RPMI8226 (cell line): ENCODE measurements around the gene SERINC1.

Experiments used
- DNase-seq: peaks from one replicate; pipeline ENCODE4 v3.0.0-alpha.2; 2015

Gene SERINC1

DNA sequence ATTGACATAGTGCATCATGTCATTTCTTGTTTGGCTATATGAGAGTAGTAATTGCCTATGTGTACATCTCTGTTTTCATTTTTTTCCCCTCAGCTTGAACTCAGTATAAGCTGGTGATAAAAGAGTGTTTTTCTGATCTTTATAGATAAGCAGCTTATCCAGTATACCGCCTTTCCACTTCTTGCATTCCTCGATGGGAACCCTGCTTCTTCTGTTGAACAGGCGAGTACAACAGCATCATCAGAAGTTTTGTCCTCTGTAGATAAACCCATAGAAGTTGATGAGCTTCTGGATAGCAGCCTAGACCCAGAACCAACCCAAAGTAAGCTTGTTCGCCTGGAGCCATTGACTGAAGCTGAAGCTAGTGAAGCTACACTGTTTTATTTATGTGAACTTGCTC is 39.8 kb downstream of the SERINC1 start:
- no peak for DNase-seq

DNA sequence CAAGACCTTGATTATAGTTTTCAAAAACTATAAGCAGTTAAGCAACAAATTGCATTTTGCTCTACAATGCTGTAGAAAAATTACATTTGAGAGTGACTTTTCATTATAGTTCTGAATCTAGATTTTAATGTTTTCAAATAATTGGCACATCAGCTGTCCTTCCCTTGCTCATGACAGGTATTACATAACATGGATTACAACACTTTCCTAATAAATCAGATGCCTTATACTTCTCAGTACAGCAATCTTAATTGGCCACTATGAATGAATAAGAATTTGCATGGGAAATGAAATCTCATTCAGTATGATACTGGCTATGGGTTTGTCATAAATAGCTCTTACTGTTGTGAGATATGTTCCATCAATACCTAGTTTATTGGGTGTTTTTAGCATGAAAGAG is 42.3 kb downstream of the SERINC1 start:
- DNase-seq, result no peak

DNA sequence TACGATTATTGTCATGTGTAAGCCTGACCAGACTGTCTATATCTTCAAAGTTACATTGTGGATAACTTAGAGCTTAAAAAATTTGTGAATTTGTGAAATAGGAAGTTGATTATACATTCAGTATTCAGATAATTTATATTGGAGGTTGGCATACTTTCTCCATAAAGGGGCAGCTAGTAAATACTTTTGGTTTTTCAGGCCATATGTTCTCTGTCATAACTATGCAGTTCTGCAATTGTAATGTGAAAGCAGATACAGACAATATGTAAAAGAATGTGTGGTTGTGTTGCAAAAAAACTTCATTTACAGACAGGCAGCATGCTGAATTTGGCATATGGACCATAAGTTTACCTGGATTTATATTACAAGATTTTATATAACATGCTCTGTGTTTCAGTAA is 42.8 kb downstream of the SERINC1 start:
- no peak for DNase-seq

DNA sequence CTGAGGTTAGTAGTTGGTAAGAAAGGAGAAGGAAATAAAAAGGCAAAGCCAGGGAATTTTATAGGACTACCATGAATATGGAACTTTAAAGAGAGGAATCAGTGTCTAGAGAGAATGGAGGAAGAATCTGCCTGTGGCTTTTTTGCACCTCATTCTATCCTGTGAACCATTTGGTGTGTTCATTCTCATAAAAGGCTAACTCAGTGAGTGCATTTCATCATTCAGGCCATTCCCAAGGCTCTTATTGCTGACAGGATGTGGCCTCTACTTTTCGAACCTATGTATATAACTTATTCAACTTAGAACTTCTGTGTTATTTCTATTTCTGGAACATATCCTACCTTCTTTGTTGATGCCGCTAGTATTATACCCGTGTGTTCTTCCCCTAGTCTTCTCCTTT is 45.0 kb downstream of the SERINC1 start:
- DNase-seq, result no peak

DNA sequence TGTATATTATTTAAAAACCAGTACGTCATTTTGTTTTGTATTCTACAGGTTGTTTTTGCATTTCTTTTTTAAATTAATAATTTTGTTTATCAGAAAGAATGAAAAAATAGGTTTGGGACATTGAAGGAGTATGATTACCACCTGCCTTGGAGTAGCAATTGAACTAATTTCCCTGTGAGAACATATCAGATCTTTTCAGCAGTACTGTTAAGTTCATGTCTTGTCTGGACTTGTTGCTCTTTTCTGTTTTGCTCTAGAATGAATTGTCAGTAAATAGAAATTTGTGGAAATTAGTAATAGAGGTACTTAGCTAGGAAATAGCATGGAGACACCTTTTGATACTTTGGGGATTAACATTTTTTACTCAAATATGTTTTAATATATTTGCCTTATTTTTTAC is 47.9 kb downstream of the SERINC1 start:
- no peak for DNase-seq

DNA sequence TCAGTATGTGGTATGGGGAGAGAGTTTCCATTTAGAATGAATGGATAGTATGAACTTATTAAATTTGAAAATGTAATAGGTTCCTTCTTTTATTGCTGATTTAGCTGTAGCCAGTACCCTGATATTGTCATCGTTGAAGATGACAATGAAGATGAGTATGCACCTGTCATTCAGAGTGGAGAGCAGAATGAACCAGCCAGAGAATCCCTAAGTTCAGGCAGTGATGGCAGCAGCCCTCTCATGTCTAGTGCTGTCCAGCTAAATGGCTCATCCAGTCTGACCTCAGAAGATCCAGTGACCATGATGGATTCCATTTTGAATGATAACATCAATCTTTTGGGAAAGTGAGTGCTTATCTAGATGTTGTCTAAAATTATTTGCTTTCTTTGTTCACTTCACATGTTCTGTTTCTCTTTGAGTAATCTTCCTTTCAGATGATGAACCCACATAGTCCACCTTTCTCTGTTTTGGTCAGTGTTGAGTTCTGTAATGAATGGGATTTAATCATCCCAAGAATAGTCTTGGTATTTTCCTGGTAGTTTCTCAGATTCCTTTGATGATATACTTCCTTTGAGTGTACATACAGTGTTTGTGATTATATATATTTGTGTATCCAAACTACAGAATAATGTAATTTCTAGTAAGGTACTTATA is 48.9 kb downstream of the SERINC1 start:
- no peak for DNase-seq

DNA sequence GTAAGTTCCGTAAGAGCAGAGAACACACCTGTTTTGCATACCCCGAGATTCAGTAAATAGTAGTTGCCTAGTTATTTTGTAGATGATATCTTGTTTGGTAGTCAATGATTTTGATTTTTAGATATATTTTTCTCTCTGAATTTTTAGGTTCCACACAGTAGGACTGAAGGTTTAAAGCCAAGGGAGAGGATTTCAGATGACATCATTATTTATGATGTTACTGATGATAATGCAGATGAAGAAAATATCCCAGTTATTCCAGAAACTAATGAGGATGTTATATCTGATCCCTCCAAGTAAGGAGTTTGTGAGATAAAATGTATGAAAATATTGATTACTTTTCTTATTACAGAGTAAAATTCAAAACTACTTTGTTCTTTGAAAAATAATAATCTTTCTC is 49.6 kb downstream of the SERINC1 start:
- DNase-seq, result no peak

DNA sequence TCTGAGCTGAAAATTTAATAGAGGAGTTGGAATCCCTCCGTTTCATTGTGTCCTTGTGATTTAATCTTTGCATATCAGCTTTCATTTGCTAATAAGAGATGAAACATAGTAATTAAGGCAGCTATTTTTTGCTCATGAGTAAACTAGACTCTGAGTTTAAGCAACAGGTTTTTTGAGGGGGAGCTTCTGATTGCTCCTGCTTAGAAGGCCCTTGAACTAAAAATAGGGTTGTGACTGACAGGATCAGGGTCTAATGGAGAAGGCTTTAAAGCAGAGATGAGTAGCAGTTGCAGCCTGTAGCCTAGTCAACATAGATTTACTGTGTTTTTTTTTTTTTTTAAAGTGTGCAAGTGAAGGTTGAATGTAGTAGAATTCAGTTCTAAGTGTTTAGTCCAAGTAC is 54.8 kb downstream of the SERINC1 start:
- no peak for DNase-seq

DNA sequence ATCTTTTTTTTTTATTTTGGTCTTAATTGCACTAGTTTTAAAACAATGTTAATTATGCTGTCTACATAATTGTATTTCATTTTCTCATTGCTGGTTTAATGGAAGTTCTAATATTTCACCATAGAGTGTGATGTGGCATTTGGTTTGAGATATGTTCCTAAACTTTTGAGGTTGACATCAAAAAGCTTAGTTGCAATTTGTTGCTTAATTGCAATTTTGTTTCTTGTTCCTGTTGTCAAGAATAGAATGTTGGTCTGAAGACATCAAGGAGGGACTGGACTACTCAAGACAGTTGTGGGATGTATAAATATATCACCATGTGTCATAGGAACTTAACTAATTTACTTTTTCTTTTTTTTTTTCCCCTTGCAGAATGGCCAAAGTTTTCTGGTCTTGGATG is 59.6 kb downstream of the SERINC1 start:
- no peak for DNase-seq

DNA sequence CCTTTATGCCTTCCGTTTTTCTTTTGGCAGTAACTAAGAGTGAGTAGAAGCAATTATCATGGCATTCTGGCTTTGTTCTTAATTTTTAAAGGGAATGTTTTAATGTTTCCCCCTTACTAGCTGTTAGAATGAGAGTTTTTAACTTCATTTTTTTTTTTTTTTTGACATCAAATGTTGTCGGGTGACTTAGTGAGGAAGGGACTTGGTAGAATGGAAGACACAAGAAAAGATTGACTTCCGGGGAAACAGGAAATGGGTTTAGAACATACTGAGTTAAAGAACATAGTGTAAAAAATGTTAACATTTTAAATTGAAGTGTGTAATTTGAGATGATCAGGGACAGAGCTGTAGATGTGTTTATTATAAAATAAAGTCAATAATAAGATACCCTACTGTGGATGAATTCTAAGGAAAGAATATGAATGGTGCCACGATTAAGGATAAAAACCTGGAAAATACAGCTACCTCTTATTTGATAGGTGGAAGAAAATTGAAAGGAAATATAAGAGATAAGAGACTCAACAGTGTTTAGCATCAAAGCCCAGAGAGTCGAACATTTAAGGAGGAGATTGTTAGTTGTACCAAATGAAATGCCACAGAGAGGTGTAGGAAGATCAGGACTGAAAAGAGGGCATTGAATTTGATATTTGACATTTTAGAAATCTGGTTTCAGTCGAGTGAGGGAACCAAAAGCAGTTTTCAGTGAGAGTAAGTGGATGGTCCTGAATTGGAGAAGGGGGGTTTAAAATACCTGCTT is 62.7 kb downstream of the SERINC1 start:
- no peak for DNase-seq

DNA sequence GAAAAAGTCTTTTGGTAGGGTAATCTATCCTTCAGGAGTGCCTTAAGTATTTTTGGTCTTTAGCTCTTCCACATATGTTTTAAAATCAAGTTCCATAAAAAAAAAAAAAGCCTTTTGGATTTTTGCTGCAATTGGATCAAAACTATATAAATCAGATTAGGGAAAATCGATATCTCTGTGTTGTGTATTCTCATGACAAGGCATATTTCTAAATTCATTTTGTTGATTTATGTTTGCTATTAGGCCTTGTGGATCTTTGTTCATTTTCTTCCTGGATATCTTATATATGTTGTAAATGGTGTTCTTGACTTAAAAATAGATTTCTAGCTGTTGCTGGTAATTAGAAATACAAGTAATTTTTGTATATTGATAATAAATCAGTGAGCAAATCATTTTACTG is 63.4 kb downstream of the SERINC1 start:
- DNase-seq, result no peak

DNA sequence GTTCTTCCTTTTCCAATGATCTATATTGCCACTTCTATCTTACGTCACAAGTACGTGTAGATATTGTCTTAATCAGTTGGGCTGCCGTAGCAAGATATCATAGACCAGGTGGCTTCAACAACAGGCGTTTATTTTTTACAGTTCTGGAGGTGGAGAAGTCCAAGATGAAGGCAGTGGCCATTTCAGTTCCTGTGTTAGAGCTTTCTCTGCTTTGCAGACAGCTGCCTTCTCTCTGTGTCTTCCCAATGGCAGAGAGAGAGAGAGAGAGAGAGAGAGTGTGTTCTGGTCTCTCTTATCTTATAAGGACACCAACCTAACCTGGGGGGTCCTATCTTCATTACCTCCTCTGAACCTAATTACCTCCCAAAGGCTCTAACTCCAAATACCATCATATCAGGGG is 63.9 kb downstream of the SERINC1 start:
- DNase-seq, result no peak

DNA sequence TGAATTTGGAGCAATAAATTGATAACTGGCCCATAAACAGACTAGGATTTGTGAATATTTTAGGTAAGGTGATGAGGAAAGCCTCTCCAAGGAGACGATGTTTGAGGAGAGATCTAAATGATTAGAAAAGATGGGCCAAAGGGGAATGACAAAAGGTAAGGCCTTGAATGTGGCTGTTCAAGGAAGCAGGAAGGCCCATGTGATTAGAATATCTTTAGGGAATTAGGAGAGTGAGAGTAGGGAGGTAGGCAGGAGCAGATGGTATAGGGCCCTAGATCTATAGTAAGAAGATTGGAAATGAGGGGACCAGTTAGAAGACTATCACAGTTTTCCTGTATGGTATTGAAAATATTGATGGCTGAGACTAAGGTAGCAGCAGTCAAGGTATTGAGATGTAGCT is 65.4 kb downstream of the SERINC1 start:
- DNase-seq, result no peak

DNA sequence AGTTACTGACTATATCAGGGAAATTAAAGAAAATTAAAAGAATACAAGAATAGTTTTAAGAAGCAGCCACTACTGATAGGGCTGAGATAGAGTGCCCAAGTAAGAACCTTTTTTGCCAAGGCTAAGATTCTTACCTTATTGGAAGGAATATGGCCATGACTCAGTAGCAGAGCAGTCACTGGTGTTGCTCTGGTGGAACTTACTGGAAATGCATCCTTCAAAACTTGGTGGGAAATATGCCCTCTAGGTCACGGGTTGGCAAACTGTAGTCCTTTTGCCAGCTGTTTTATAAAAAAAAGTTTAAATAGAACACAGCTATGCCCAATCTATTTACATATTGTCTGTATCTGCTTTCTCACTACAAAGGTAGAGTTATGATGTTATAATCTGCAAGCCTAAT is 66.2 kb downstream of the SERINC1 start:
- no peak for DNase-seq

DNA sequence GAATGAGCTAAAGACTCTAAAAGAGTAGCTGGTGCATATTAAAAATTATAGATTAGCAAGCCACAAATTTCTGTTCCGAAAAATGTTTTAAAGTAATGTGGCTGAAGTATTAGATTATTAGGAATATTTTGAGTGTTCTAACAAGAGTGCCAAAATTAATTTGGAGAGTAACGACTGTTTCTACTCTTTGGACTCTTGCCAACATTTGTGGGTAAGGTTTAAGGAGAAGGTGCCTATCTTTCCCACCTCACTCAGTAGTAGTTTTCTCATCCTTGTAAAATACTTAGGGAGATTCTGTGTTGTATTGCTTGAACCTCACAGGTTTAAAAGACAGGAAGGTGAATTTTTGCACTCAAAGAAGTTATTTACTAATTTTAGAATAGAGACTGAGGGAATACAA is 67.2 kb downstream of the SERINC1 start:
- DNase-seq, result no peak

DNA sequence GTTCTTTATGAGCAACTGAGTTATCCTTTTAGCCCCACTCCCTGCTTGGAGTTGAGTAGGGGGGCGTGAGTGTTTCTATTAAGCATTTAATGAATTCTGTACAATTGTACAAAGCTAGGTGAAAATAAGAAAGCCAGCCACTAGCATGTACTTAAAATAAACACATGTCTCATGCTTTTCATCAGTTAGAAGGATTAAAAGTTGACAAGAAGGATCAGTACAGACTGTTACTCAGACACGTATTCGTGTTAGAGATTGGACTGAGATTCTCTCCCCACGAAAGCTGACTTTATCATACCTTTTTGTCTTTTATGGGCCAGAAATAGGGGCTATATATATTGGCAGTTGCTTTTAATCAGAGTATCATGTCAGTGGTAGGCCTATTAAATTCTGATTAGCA is 70.5 kb downstream of the SERINC1 start:
- no peak for DNase-seq

DNA sequence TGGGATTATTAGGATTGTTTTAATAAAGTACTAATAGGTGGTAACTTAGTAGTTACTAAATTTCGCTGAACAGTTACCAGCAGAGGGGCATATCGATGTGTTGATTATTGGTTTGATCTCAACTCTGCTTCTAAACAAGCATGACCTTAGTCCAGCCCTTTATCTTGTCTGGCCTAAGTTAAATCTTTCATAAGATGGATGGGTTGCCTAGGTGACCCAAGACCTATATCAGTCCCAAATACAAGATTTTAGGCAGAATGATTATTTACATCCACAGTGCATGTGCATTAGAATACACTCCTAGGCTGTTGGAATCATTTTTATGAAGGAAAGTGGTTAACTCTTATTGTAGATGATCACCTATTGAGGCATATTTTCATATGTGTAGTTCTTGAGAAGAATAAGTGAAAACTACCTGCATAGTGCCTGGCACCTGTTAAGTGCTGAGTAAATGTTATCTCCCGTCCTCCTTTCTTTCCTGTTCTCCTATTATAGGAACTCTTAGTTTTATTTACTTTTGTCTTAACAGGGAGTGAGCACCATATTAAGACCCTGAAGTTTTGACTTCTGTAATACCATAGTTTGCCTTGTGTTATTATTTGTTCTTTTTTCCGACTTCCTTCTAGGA is 71.0 kb downstream of the SERINC1 start:
- DNase-seq, result no peak

DNA sequence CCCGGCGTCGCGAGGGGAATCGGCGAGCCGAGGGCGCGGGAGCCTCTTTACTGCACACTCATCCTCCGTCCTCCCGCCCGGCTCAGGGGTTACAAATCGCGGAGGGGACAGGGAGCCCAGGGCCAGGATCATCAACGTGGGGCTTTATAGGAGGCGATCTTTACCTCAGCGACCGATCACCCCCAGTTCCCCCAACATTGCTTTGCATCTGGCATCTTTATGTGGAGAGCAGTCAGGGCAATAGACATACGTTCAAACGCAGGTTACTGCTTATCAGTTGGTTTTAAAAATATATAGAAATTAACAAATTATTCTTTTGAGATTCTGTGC is 71.5 kb downstream of the SERINC1 start:
- peak; percentile 14 for DNase-seq

DNA sequence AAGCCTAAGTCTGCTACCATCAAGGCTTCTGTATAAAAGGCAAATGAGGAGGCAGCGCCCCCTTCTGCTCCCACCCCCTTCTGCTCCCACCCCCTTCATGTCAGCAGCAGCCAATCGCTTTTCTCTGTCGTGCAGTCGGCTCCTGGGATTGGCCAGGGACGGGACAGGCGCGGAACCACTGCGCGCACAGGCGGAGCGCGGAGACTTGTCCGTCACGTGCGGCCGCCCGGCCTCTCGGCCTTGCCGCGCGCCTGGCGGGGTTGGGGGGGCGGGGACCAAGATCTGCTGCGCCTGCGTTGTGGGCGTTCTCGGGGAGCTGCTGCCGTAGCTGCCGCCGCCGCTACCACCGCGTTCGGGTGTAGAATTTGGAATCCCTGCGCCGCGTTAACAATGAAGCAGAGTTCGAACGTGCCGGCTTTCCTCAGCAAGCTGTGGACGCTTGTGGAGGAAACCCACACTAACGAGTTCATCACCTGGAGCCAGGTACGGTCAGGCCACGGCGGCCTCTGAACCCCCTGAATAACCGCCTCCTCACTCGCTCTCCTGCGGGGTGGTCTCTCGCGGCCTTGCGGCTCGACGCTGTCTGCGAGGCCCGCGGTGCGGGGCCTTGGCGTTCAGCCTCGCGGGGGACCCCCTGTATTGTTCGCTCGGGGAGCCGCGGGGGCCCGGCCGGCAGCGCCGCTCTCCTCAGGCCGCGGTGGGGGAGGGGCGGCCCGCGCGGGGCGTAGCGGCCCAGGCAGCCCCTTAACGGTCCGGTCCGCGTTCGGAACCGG is 72.1 kb downstream of the SERINC1 start, which contains the start of gene HSF2:
HSF2 (plus strand) TSS at position 305 of the 773 bp plus-strand sequence; CDS start at position 391, 86 bp downstream.
- peak; percentile 92 for DNase-seq

DNA sequence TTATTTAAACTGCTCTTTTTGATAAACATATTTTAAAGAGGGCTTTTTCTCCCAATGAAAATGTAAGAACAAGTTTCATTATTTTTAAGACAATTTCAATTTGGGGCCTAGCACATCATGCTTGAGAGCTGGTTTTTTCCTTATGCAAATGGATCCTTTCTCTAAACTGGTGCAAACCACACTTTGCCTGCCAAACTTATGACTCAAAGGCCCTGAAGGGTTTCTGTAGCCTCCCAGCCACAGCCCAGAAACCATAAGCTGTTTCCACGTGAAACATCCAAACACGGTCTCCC is 72.6 kb downstream of the SERINC1 start:
- no peak for DNase-seq

DNA sequence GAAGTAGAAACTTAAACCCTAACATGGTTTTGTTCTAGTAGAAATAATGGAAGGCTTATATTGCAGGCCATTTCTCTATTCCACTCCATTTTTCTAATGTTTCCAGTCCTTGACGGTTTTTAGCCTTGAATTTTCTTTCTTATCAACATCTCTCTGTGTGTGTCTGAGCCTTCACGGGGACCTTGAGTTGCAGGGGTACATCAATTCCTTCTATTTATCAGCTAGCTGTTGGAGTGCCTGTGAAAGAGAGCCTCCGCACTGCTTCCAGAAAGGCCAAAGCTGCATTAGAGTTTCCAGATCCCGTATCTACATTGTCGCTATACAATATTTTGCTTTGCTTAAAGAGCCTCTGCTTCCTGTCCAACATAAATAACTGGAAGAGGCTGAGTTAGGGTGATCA is 77.6 kb downstream of the SERINC1 start:
- DNase-seq, result no peak

DNA sequence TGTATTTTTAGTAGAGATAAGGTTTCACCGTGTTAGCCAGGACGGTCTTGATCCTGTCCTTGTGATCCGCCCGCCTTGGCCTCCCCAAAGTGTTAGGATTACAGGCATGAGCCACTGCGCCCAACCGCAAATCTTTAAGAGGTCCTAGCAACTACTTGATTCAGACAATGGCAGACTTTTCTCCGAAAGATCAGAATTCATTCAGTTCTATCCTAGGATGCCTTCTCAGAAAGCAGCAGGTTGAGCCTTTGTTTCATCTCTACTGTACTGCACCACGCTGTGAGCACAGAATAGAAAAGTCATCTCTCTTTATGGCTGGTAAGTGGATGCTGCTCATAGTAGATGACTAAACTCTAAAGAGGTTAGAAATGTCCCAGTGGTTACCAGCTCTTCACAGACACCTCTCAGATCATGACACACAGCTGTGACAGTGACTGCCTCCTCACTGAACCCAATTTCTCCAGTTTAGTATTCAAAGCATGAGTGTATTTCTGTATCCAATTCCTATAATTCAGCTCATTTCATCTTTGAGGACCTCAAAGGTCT is 78.2 kb downstream of the SERINC1 start:
- no peak for DNase-seq
